ENCODE measurements around the gene GNAI1. TPM values are rescaled to one million over a fixed set of nuclear protein-coding genes. Genes with fewer than 3 reads are reported as not detected.

GNAI1 gene
- total RNA-seq, 2 experiments from 2014 or later, result 1.7 to 2.8 TPM

DNA sequence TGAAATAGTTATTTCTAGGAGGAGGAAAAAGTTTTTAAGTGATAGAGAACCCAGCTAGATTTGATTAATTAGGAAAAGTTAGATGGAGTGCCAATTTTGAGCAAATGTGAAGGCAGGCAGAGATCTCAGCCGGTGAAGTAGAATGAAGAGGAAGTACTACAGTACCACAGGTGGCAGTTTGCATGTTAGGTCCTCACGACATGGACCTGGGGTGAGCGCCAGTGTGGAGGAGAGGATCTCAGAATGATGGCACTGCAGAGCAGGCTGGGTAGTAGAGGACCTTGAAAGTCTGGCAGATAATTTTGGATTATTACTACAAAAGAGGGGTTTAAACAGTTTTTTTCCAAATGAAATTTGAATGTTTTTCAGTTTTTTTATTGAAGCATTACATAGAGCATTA is 81.1 kb downstream of the GNAI1 start:
- H3K4me1 Mint-ChIP-seq (ENCODE audit: low read depth), result peaks cover 6% of the 10 kb centered on the region
- no peak overlapping the region for H3K4me3 Mint-ChIP-seq
- H3K27me3 Mint-ChIP-seq, result no peaks in the 10 kb centered on the region
- no peak for ATAC-seq
- H3K27ac Mint-ChIP-seq, result no peak overlapping the region
- DNase-seq, result no peak
- H3K36me3 Mint-ChIP-seq (ENCODE audit: low read depth), result no peaks in the 10 kb centered on the region
- intact Hi-C loops (cut with micrococcal nuclease), result loop anchor here (5.0 kb wide), 1 partner anchor 63 kb away; no protein-coding TSS in a partner anchor
- ChIA-PET POLR2A (interaction anchor here (0.6 kb wide), 1 partner anchor 209 kb away, joined by 3 read pairs; no protein-coding TSS in a partner anchor), CTCF (no interaction called here)
- no peaks in the 10 kb centered on the region for H3K9me3 Mint-ChIP-seq
- no peak for TF ChIP-seq CTCF (IDR thresholded peaks at IDR 0.05)

- intact Hi-C loops (cut with micrococcal nuclease), result loop anchor here (5.0 kb wide), 1 partner anchor 65 kb away; no protein-coding TSS in a partner anchor
- no peaks in the 10 kb centered on the region for H3K27me3 Mint-ChIP-seq
- DNase-seq, result no peak
- no peaks in the 10 kb centered on the region for H3K36me3 Mint-ChIP-seq (ENCODE audit: low read depth)
- H3K9me3 Mint-ChIP-seq, result no peaks in the 10 kb centered on the region
- H3K4me3 Mint-ChIP-seq, result no peak overlapping the region
- peaks cover 6% of the 10 kb centered on the region for H3K4me1 Mint-ChIP-seq (ENCODE audit: low read depth)
- ATAC-seq, result peak; percentile 54
- TF ChIP-seq CTCF (IDR thresholded peaks at IDR 0.05), result no peak
- ChIA-PET CTCF (interaction anchor here (1.2 kb wide), 1 partner anchor 65 kb away, joined by 3 read pairs; no protein-coding TSS in a partner anchor), POLR2A (no interaction called here)
- H3K27ac Mint-ChIP-seq, result peak overlapping the region; percentile 40
Observed at GRCh38 chr7:80216996-80217842, 82.6 kb downstream of the GNAI1 start.

DNA sequence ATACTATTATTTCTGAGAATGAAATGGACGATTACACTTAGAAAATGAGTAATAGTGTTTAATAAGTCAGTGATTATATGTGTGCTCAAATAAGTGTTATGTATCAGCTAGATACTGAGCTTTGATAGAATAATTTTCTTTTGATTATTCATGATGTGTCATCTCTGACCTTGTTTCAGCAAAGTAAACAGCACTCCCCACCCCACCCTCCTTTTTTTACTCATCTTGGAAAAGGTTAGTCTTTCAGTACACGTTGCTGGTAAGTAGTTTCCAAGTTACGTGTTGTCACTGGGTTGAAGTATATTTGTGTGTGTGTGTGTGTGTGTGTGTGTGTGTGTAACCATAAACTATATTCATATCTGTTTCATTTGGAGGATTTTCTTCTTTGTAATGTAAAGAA is 84.1 kb downstream of the GNAI1 start:
- DNase-seq (peak; percentile 28), ATAC-seq (peak; percentile 74)
- H3K4me3 Mint-ChIP-seq, result no peak overlapping the region
- ChIA-PET POLR2A (interaction anchor here (0.7 kb wide), 1 partner anchor 219 kb away, joined by 3 read pairs; no protein-coding TSS in a partner anchor), CTCF (no interaction called here)
- H3K9me3 Mint-ChIP-seq, result no peaks in the 10 kb centered on the region
- no peaks in the 10 kb centered on the region for H3K36me3 Mint-ChIP-seq (ENCODE audit: low read depth)
- intact Hi-C loops (cut with micrococcal nuclease), result loop anchor here (5.0 kb wide), 1 partner anchor 66 kb away; no protein-coding TSS in a partner anchor
- no peak for TF ChIP-seq CTCF (IDR thresholded peaks at IDR 0.05)
- peaks cover 6% of the 10 kb centered on the region for H3K4me1 Mint-ChIP-seq (ENCODE audit: low read depth)
- no peaks in the 10 kb centered on the region for H3K27me3 Mint-ChIP-seq
- H3K27ac Mint-ChIP-seq, result no peak overlapping the region

- Mint-ChIP-seq H3K36me3 (ENCODE audit: low read depth) (no peaks in the 10 kb centered on the region), H3K27ac (no peak overlapping the region), H3K4me1 (ENCODE audit: low read depth) (peaks cover 6% of the 10 kb centered on the region), H3K27me3 (no peaks in the 10 kb centered on the region), H3K4me3 (no peak overlapping the region), H3K9me3 (no peaks in the 10 kb centered on the region)
- POLR2A ChIA-PET, result no interaction called here
- ATAC-seq (no peak), DNase-seq (no peak)
- intact Hi-C loops (cut with micrococcal nuclease), result no loop called here
- CTCF ChIA-PET, result no interaction called here
- TF ChIP-seq CTCF (IDR thresholded peaks at IDR 0.05), result no peak
Observed at GRCh38 chr7:80220022-80220634, 85.5 kb downstream of the GNAI1 start.

GRCh38 chr7:80224415-80224814 is 89.8 kb downstream of the GNAI1 start:
- H3K9me3 Mint-ChIP-seq, result no peaks in the 10 kb centered on the region
- ChIA-PET POLR2A (no interaction called here), CTCF (no interaction called here)
- peaks cover 2% of the 10 kb centered on the region for H3K4me1 Mint-ChIP-seq (ENCODE audit: low read depth)
- no peak overlapping the region for H3K27ac Mint-ChIP-seq
- no peaks in the 10 kb centered on the region for H3K27me3 Mint-ChIP-seq
- no peaks in the 10 kb centered on the region for H3K36me3 Mint-ChIP-seq (ENCODE audit: low read depth)
- DNase-seq, result no peak
- TF ChIP-seq CTCF (IDR thresholded peaks at IDR 0.05), result no peak
- no peak for ATAC-seq
- intact Hi-C loops (cut with micrococcal nuclease), result no loop called here
- no peak overlapping the region for H3K4me3 Mint-ChIP-seq

Measured in activated CD8-positive, alpha-beta T cell treated with anti-CD3 and anti-CD28 coated beads for 36 hours (primary cell).